Activated T-cell treated with anti-CD3 and anti-CD28 coated beads, Interleukin-2, amount 50 U/mL, for 4 hours (primary cell): ENCODE results near the gene CENPM. TPM values are rescaled to one million over a fixed set of nuclear protein-coding genes. Genes with fewer than 3 reads are reported as not detected.

ENCODE experiments used
- ATAC-seq, 2 donors: fragments of 200-7000 bp; cut with Tn5 transposase; one replicate each; pipeline ENCODE4 v1.10.0; 2021
- DNase-seq: peaks from one replicate; pipeline ENCODE4 v3.0.0-alpha.2; 2020
- H3K27me3 Mint-ChIP-seq: one replicate; pipeline ENCODE4 v1.8.0; 2021; ENCODE audit warnings: low read depth, mixed read lengths
- H3K36me3 Mint-ChIP-seq: one replicate; pipeline ENCODE4 v1.8.0; 2022; ENCODE audit warnings: mixed read lengths; ENCODE audit not compliant: insufficient read depth
- H3K4me1 Mint-ChIP-seq: one replicate; pipeline ENCODE4 v1.8.0; 2021; ENCODE audit warnings: low read depth, mixed read lengths
- H3K4me3 Mint-ChIP-seq: one replicate; pipeline ENCODE4 v1.8.0; 2021; ENCODE audit warnings: mild to moderate bottlenecking, moderate library complexity, mixed read lengths
- H3K9me3 Mint-ChIP-seq: one replicate; pipeline ENCODE4 v1.8.0; 2021; ENCODE audit warnings: mixed read lengths
- total RNA-seq, 3 donors: library from RNA; stranded (reverse); gene quantifications; one replicate each; pipeline ENCODE4 v1.2.1, GENCODE V29; 2021

CENPM gene
- total RNA-seq, 3 donors from 2014 or later, result 40.7 to 52.2 (median 48.5) TPM

DNA sequence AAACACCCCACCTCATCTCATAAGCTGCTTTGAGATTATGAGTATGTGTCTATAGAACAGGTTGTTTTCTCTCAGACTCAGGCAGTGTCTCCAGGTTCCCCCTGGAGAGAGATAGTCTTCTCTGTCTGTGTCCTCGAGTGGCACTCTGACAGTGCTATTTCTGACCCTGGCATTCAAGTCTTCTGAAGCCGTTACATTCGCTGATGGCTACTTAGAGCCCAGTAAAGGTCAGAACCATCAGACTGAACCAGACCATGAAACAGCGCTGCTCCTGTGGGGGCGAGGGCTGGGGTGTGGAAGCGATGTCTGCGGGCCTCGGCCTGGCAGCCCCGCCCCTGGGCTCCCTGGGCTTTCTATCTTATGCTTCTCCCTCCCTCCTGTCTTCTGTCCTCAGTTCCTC lies 55.5 kb downstream of the CENPM start:
- ATAC-seq, result no peak
- H3K36me3 Mint-ChIP-seq, result peaks cover 30% of the 10 kb centered on the region

More for the DNA sequence above, 55.5 kb downstream of the CENPM start:
- DNase-seq, result no peak
- H3K4me3 Mint-ChIP-seq, result no peak overlapping the region
- H3K4me1 Mint-ChIP-seq, result no peaks in the 10 kb centered on the region
- no peaks in the 10 kb centered on the region for H3K27me3 Mint-ChIP-seq
- no peaks in the 10 kb centered on the region for H3K9me3 Mint-ChIP-seq

Other genes starting within 250 kb of the CENPM start
- gene MEI1, start 247.6 kb downstream of the CENPM start, total RNA-seq, result 10 to 100 TPM; 13.4 to 21.6 (median 17.1) TPM
- gene CCDC134, start 146.5 kb downstream of the CENPM start, total RNA-seq, result 10 to 100 TPM; 16.0 to 20.2 (median 18.4) TPM
- 100 to 1,000 TPM; 123 to 178 (median 155) TPM for gene SREBF2, start 114.0 kb downstream of the CENPM start, total RNA-seq
- gene SHISA8, start 32.1 kb downstream of the CENPM start, total RNA-seq, result 1 to 10 TPM; 3.9 to 5.6 (median 5.0) TPM
- gene TNFRSF13C, start 20.3 kb downstream of the CENPM start, total RNA-seq, result 1 to 10 TPM; 6.1 to 7.6 (median 6.9) TPM
- gene SEPTIN3, start 22.3 kb upstream of the CENPM start, total RNA-seq, result 1 to 10 TPM in 1 of 3 donors, under 1 TPM in 2; 0.68 to 1.3 (median 0.84) TPM
- gene WBP2NL, start 51.6 kb upstream of the CENPM start, total RNA-seq, result under 1 TPM; 0.16 to 0.40 (median 0.30) TPM
- 10 to 100 TPM; 14.2 to 16.4 (median 14.2) TPM for gene NAGA, start 123.7 kb upstream of the CENPM start, total RNA-seq
- gene PHETA2, start 127.1 kb upstream of the CENPM start, total RNA-seq, result 1 to 10 TPM; 2.0 to 2.3 (median 2.1) TPM
- 10 to 100 TPM; 84.0 to 88.2 (median 86.6) TPM for gene SMDT1, start 132.5 kb upstream of the CENPM start, total RNA-seq
- 100 to 1,000 TPM in 2 of 3 donors, 10 to 100 TPM in 1; 96.3 to 129 (median 116) TPM for gene NDUFA6, start 143.6 kb upstream of the CENPM start, total RNA-seq
- gene CYP2D6, start 183.7 kb upstream of the CENPM start, total RNA-seq, result 1 to 10 TPM; 1.1 to 2.3 (median 1.9) TPM